H1 (cell line): ENCODE measurements around the gene SLC35F1. TPM values are rescaled to one million over a fixed set of nuclear protein-coding genes. Genes with fewer than 3 reads are reported as not detected.

Source experiments
- CTCF ChIA-PET: fragments of 300-600 bp; sonication (Branson Sonifier 250); formaldehyde crosslinking; loops from one replicate; lab custom pipeline; 2021; ENCODE audit not compliant: partially characterized antibody; lab: Charles Lee
- POLR2A ChIA-PET: fragments of 300-600 bp; sonication (Branson Sonifier 250); formaldehyde crosslinking; loops from one replicate; lab custom pipeline; 2021; ENCODE audit warnings: inconsistent platforms; ENCODE audit not compliant: partially characterized antibody; lab: Charles Lee
- DNase-seq, 2 experiments: peaks; one replicate each; pipeline versions ENCODE4 v3.0.0 to v3.0.0-alpha.2; 2010 to 2022; ENCODE audit warnings: low spot score in 2 of 2, low read depth in 1 of 2, mixed read lengths in 1 of 2
- FAIRE-seq: peaks from 2 replicates; lab custom pipeline; 2011; peaks lifted over from hg19 to GRCh38; lab: Jason Lieb, UNC
- H2AFZ ChIP-seq: 2 replicates; pipeline ENCODE4 v1.8.1; 2012; ENCODE audit warnings: low read length, inconsistent platforms
- H2AK5ac ChIP-seq: 2 replicates; pipeline ENCODE4 v1.6.1; 2013; ENCODE audit warnings: low read depth, low read length
- H2BK120ac ChIP-seq: replicated peaks from 2 replicates; pipeline ENCODE3; 2013; ENCODE audit warnings: low read depth, low read length, inconsistent platforms
- H2BK12ac ChIP-seq: 2 replicates; pipeline ENCODE4 v1.6.1; 2013; ENCODE audit warnings: low read depth, low read length
- H2BK15ac ChIP-seq: 2 replicates; pipeline ENCODE4 v1.6.1; 2013; ENCODE audit warnings: low read length
- H2BK20ac ChIP-seq: 2 replicates; pipeline ENCODE4 v1.6.1; 2013; ENCODE audit warnings: low read length
- H2BK5ac ChIP-seq: 2 replicates; pipeline ENCODE4 v1.6.1; 2013; ENCODE audit warnings: low read depth, low read length
- H3K14ac ChIP-seq: 2 replicates; pipeline ENCODE4 v1.6.1; 2013; ENCODE audit warnings: inconsistent platforms; ENCODE audit not compliant: insufficient read length
- H3K18ac ChIP-seq: 2 replicates; pipeline ENCODE4 v1.6.1; 2013; ENCODE audit warnings: low read length; ENCODE audit errors: extremely low read depth
- H3K23ac ChIP-seq: 2 replicates; pipeline ENCODE4 v1.6.1; 2013; ENCODE audit warnings: inconsistent platforms; ENCODE audit not compliant: insufficient read length
- H3K23me2 ChIP-seq: 2 replicates; pipeline ENCODE4 v1.6.1; 2013; ENCODE audit warnings: low read depth, low read length
- H3K27ac ChIP-seq: 2 replicates; pipeline ENCODE4 v1.6.1; 2011; ENCODE audit warnings: low read depth, low read length, inconsistent platforms
- H3K27me3 ChIP-seq, 4 experiments: replicated peaks in 1 of 4; 1 replicate in 1 of 4; 2 replicates in 3 of 4; pipeline versions ENCODE4 v1.6.1 to v1.8.1; 2011 to 2013; ENCODE audit warnings: low read length in 3 of 4, mild to moderate bottlenecking in 3 of 4, inconsistent platforms in 2 of 4, mixed read lengths in 2 of 4, moderate library complexity in 1 of 4; ENCODE audit not compliant: control insufficient read depth in 3 of 4, insufficient read depth in 3 of 4; ENCODE audit errors: extremely low read depth in 1 of 4
- H3K36me3 ChIP-seq, 4 experiments: 2 replicates each; pipeline versions ENCODE4 v1.6.1 to v1.8.1; 2011 to 2013; ENCODE audit warnings: mild to moderate bottlenecking in 4 of 4, low read length in 3 of 4, moderate library complexity in 2 of 4, control low read depth in 1 of 4, inconsistent platforms in 1 of 4; ENCODE audit not compliant: insufficient read depth in 4 of 4, control insufficient read depth in 2 of 4
- H3K4ac ChIP-seq: replicated peaks from 2 replicates; pipeline ENCODE3; 2013; ENCODE audit warnings: low read length, low read depth, mixed read lengths, inconsistent platforms; ENCODE audit not compliant: insufficient read length
- H3K4me1 ChIP-seq, 4 experiments: replicated peaks in 1 of 4; 1 replicate in 1 of 4; 2 replicates in 3 of 4; pipeline versions ENCODE4 v1.6.1 to v1.8.1; 2011 to 2013; ENCODE audit warnings: low read length in 3 of 4, inconsistent platforms in 2 of 4, mixed read lengths in 1 of 4; ENCODE audit not compliant: insufficient read depth in 4 of 4, control insufficient read depth in 3 of 4
- H3K4me2 ChIP-seq, 2 experiments: 2 replicates each; pipeline versions ENCODE4 v1.6.1 to v1.8.1; 2011 to 2013; ENCODE audit warnings: low read depth in 2 of 2, low read length in 2 of 2, control low read depth in 1 of 2, inconsistent platforms in 1 of 2, mild to moderate bottlenecking in 1 of 2; ENCODE audit not compliant: insufficient read depth in 1 of 2
- H3K4me3 ChIP-seq, 4 experiments: fragments of 200-600, 300-600 bp in 1 of 4; sonication (generic), shearing (Covaris generic), sonication (Bioruptor Twin) in 1 of 4; 2 replicates each; pipeline versions ENCODE4 v1.5.1 to v1.8.1; 2011 to 2016; ENCODE audit warnings: low read length in 4 of 4, low read depth in 3 of 4, control low read depth in 2 of 4, inconsistent platforms in 2 of 4, mild to moderate bottlenecking in 2 of 4, mixed read lengths in 1 of 4, moderate library complexity in 1 of 4; ENCODE audit not compliant: insufficient read depth in 2 of 4; ENCODE audit errors: extremely low read depth in 1 of 4
- H3K56ac ChIP-seq: replicated peaks from 2 replicates; pipeline ENCODE3; 2013; ENCODE audit warnings: low read depth, mild to moderate bottlenecking, mixed read lengths, low read length, inconsistent platforms; ENCODE audit not compliant: insufficient read length
- H3K79me1 ChIP-seq: 2 replicates; pipeline ENCODE4 v1.6.1; 2013; ENCODE audit warnings: low read depth, low read length, control low read depth
- H3K79me2 ChIP-seq, 2 experiments: 2 replicates each; pipeline versions ENCODE4 v1.6.1 to v1.8.1; 2012 to 2013; ENCODE audit warnings: low read length in 2 of 2, mild to moderate bottlenecking in 2 of 2, inconsistent platforms in 1 of 2; ENCODE audit not compliant: insufficient read depth in 2 of 2, control insufficient read depth in 1 of 2
- H3K9ac ChIP-seq, 4 experiments: replicated peaks in 1 of 4; 1 replicate in 1 of 4; 2 replicates in 3 of 4; pipeline versions ENCODE4 v1.6.1 to v1.8.1; 2011 to 2013; ENCODE audit warnings: low read depth in 3 of 4, low read length in 3 of 4, control low read depth in 2 of 4, mild to moderate bottlenecking in 2 of 4, moderate library complexity in 2 of 4, inconsistent platforms in 1 of 4; ENCODE audit errors: extremely low read depth in 1 of 4
- H3K9me3 ChIP-seq, 2 experiments: 2 replicates each; pipeline versions ENCODE4 v1.6.1 to v1.8.1; 2012 to 2013; ENCODE audit warnings: mild to moderate bottlenecking in 2 of 2, moderate library complexity in 2 of 2, control low read depth in 1 of 2, inconsistent platforms in 1 of 2, low read depth in 1 of 2, low read length in 1 of 2, mixed read lengths in 1 of 2; ENCODE audit not compliant: insufficient read depth in 2 of 2
- H4K20me1 ChIP-seq, 2 experiments: replicated peaks in 1 of 2; 2 replicates each; pipeline versions ENCODE3 to v1.8.1; 2011 to 2013; ENCODE audit warnings: inconsistent platforms in 2 of 2, low read length in 2 of 2, mild to moderate bottlenecking in 1 of 2; ENCODE audit not compliant: insufficient read depth in 2 of 2, control insufficient read depth in 1 of 2
- H4K5ac ChIP-seq: 2 replicates; pipeline ENCODE4 v1.6.1; 2013; ENCODE audit warnings: low read length, low read depth, mixed read lengths, inconsistent platforms; ENCODE audit not compliant: insufficient read length
- H4K8ac ChIP-seq: 2 replicates; pipeline ENCODE4 v1.8.0; 2013; ENCODE audit warnings: mild to moderate bottlenecking, moderate library complexity, low read length, inconsistent platforms; ENCODE audit not compliant: insufficient read depth; ENCODE audit errors: extremely low read depth
- H4K91ac ChIP-seq: replicated peaks from 2 replicates; pipeline ENCODE3; 2013; ENCODE audit warnings: low read length, mixed read lengths, inconsistent platforms; ENCODE audit not compliant: insufficient read length
- ATF3 ChIP-seq: IDR thresholded peaks from 2 replicates; pipeline ENCODE4 v1.6.1; 2011; ENCODE audit warnings: low read depth, mild to moderate bottlenecking, low read length; ENCODE audit not compliant: insufficient read depth
- BACH1 ChIP-seq: IDR thresholded peaks from 2 replicates; pipeline ENCODE4 v1.6.1; 2012; ENCODE audit warnings: low read length, improper control_type of control experiment
- BRCA1 ChIP-seq: IDR thresholded peaks from 2 replicates; pipeline ENCODE4 v1.6.1; 2012; ENCODE audit warnings: low read depth, low read length, improper control_type of control experiment
- CBX8 ChIP-seq: fragments of 300-800, 300-1000 bp; sonication (generic); IDR thresholded peaks from 2 replicates; pipeline ENCODE4 v1.7.1; 2016; ENCODE audit warnings: low read depth, low read length, borderline replicate concordance
- JUND ChIP-seq: IDR thresholded peaks from 2 replicates; pipeline ENCODE4 v1.6.1; 2011; ENCODE audit warnings: mild to moderate bottlenecking, improper control_type of control experiment, low read length
- KDM1A ChIP-seq: fragments of 200-600, 300-600 bp; sonication (generic); IDR thresholded peaks from 2 replicates; pipeline ENCODE4 v1.7.1; 2016; ENCODE audit warnings: mild to moderate bottlenecking, low read length, borderline replicate concordance
- MAX ChIP-seq: IDR thresholded peaks from 2 replicates; pipeline ENCODE4 v1.6.1; 2012; ENCODE audit warnings: inconsistent platforms
- NANOG ChIP-seq: IDR thresholded peaks from 2 replicates; pipeline ENCODE4 v1.6.1; 2011; ENCODE audit warnings: low read length, low read depth, mild to moderate bottlenecking, inconsistent platforms; ENCODE audit not compliant: insufficient read depth, poor library complexity, severe bottlenecking
- POU5F1 ChIP-seq: IDR thresholded peaks from 2 replicates; pipeline ENCODE4 v1.6.1; 2011; ENCODE audit warnings: low read depth, mild to moderate bottlenecking, low read length, moderate library complexity
- RBBP5 ChIP-seq: IDR thresholded peaks from 2 replicates; pipeline ENCODE4 v1.7.1; 2012; ENCODE audit warnings: low read depth, mild to moderate bottlenecking, inconsistent platforms, low read length, moderate library complexity, borderline replicate concordance
- SAP30 ChIP-seq: fragments of 300-600 bp; sonication (generic); IDR thresholded peaks from 2 replicates; pipeline ENCODE4 v1.7.1; 2012; ENCODE audit warnings: low read length, moderate library complexity, mild to moderate bottlenecking, inconsistent platforms; ENCODE audit not compliant: insufficient read depth, insufficient replicate concordance
- SIX5 ChIP-seq: IDR thresholded peaks from 2 replicates; pipeline ENCODE4 v1.6.1; 2011; ENCODE audit warnings: mild to moderate bottlenecking, low read depth, low read length
- SP2 ChIP-seq: IDR thresholded peaks from 2 replicates; pipeline ENCODE4 v1.6.1; 2012; ENCODE audit warnings: mild to moderate bottlenecking, low read length, inconsistent platforms
- SP4 ChIP-seq: IDR thresholded peaks from 2 replicates; pipeline ENCODE4 v1.6.1; 2012; ENCODE audit warnings: low read length, inconsistent platforms
- WGBS, 2 experiments: shearing (Covaris generic) in 1 of 2; methylation state at CpG; one replicate each; pipeline versions ENCODE4 v1.1.6 to v1.1.7; 2013 to 2015; ENCODE audit warnings: low lambda C conversion rate in 2 of 2, mixed read lengths in 2 of 2, inconsistent platforms in 1 of 2, low coverage in 1 of 2, missing lambda C conversion rate in 1 of 2; ENCODE audit not compliant: insufficient replicate concordance in 2 of 2, insufficient coverage in 1 of 2, insufficient read length in 1 of 2; ENCODE audit errors: extremely low coverage in 1 of 2, missing lambda C conversion rate in 1 of 2; 5-methylcytosine and 5-hydroxymethylcytosine counted together
- polyA plus RNA-seq, 7 experiments: library from polyadenylated mRNA; depleted of rRNA in 3 of 7; stranded (reverse) in 5 of 7; unstranded in 2 of 7; fragments of >200 nt in 5 of 7; fragments of 200-250 nt in 2 of 7; gene quantifications; 1 replicate in 5 of 7; 2 replicates in 1 of 7; 4 replicates in 1 of 7; pipeline versions ENCODE4 v1.2.1 to v1.2.3, GENCODE V29; 2011 to 2013; ENCODE audit warnings: missing spikeins in 2 of 7, mixed read lengths in 2 of 7
- total RNA-seq: library from RNA; stranded (reverse); fragmentation: NEBNext Ultra II Directional; extraction: Animal tissue kit (Norgen Biotek cat#: 25700); gene quantifications from 2 replicates; pipeline ENCODE4 v1.2.1, GENCODE V29; 2021

SLC35F1 gene
- total and polyA plus RNA-seq, 2 of the 8 experiments (the other 6 are each of a cell fraction or from before 2014, with no cell fraction given) = 7.0 to 10.0 TPM

DNA sequence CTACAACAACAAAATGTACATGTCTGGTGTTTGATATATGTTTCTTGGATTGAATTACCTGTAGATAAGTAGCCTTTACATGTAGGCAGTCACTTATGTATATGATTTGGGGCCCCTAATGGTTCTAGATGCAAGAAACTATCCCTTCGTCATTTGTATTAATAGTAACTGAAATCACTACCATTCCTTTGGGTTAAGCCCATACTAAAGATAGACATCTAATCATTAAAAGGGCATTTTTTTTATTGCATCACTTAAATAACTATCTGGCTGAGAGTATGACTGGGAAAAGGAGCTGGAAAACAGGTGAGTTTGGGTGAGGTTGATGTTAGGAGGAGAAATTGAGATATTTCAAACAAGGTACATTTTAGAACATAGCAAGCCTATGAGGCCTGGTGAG lies 427.6 kb downstream of the SLC35F1 start:
- DNase-seq (no peak), FAIRE-seq (no peak)
- H3K23me2 ChIP-seq = no peaks in the 10 kb centered on the region
- no peak overlapping the region for H3K56ac ChIP-seq
- no peak overlapping the region for H2BK15ac ChIP-seq
- no peak overlapping the region for H2BK12ac ChIP-seq
- no peak overlapping the region for H2BK5ac ChIP-seq
- no peaks in the 10 kb centered on the region for H4K20me1 ChIP-seq
- H3K4me3 ChIP-seq = no peak overlapping the region
- H3K4me2 ChIP-seq = no peak overlapping the region
- H3K4me1 ChIP-seq = no peaks in the 10 kb centered on the region
- no peaks in the 10 kb centered on the region for H3K27me3 ChIP-seq
- H3K9me3 ChIP-seq = no peaks in the 10 kb centered on the region
- no peak overlapping the region for H3K27ac ChIP-seq
- no peak overlapping the region for H3K14ac ChIP-seq
- H4K91ac ChIP-seq = no peak overlapping the region
- H4K5ac ChIP-seq = no peak overlapping the region
- POLR2A ChIA-PET = interaction anchor here (1.3 kb wide), 1 partner anchor 10 kb away, joined by 5 read pairs; no protein-coding TSS in a partner anchor
- no peak overlapping the region for H3K18ac ChIP-seq
- CTCF ChIA-PET = interaction anchor here (1.3 kb wide), 1 partner anchor 17 kb away, joined by 3 read pairs; no protein-coding TSS in a partner anchor
- no peak overlapping the region for H3K23ac ChIP-seq
- H3K79me1 ChIP-seq = no peaks in the 10 kb centered on the region
- no peak overlapping the region for H2AFZ ChIP-seq
- no peak overlapping the region for H4K8ac ChIP-seq
- no peak overlapping the region for H2AK5ac ChIP-seq
- no peak overlapping the region for H3K4ac ChIP-seq
- no peak overlapping the region for H2BK20ac ChIP-seq
- WGBS, 2 experiments = 93% methylated on average over 1 of the region's 1 CpG; no CpG with 5 or more reads in 1 of the 2 experiments
- no peak overlapping the region for H3K9ac ChIP-seq
- no peaks in the 10 kb centered on the region for H3K36me3 ChIP-seq
- no peak overlapping the region for H2BK120ac ChIP-seq
- H3K79me2 ChIP-seq = no peaks in the 10 kb centered on the region
- TF ChIP-seq JUND (no peak), ATF3 (no peak), MAX (no peak), RBBP5 (no peak), KDM1A (no peak), SP4 (no peak), SAP30 (no peak), BRCA1 (no peak), NANOG (no peak), SIX5 (no peak), SP2 (no peak), POU5F1 (no peak), BACH1 (no peak), CBX8 (no peak)
